HepG2 (cell line): Measurements from ENCODE around the gene RASSF8. TPM values are rescaled to one million over a fixed set of nuclear protein-coding genes. Genes with fewer than 3 reads are reported as not detected.

ENCODE experiments used
- ATAC-seq: fragments of 200-7000 bp; cut with Tn5 transposase; 3 replicates; pipeline ENCODE4 v1.9.1; 2020; ENCODE audit warnings: mild to moderate bottlenecking, moderate library complexity
- BruUV-seq: library from RNA; stranded (reverse); fragments of 400-500 nt; replicated peaks from 2 replicates; lab custom pipeline; 2021; lab: Mats Ljungman, UMichigan
- CTCF ChIA-PET: fragments of 300-600 bp; formaldehyde crosslinking; extraction: SDS; loops from one replicate; lab custom pipeline; 2021; ENCODE audit warnings: low total read pairs, inconsistent platforms, low intra/inter-chr PET ratio; lab: Yijun Ruan, JAX
- POLR2A ChIA-PET: fragments of 350-600 bp; sonication (Branson Sonifier 250); formaldehyde crosslinking; loops from one replicate; lab custom pipeline; 2020; ENCODE audit warnings: antibody characterized with exemption, inconsistent platforms; lab: Yijun Ruan, JAX
- DNase-seq: peaks from one replicate; pipeline ENCODE4 v3.0.0-alpha.2; 2015; ENCODE audit warnings: low spot score
- FAIRE-seq: peaks from 3 replicates; lab custom pipeline; 2011; peaks lifted over from hg19 to GRCh38; lab: Jason Lieb, UNC
- H2AFZ ChIP-seq: one replicate; pipeline ENCODE4 v1.6.1; 2011; ENCODE audit warnings: low read length, inconsistent platforms
- H3K27ac ChIP-seq: fragments of 300-600 bp; 3 replicates; pipeline ENCODE4 v1.8.0; 2011; ENCODE audit warnings: mixed run types, mild to moderate bottlenecking, mixed read lengths, low read length, inconsistent platforms; ENCODE audit not compliant: insufficient read depth; ENCODE audit errors: extremely low read length
- H3K27me3 ChIP-seq, 2 experiments: fragments of 200-600 bp in 1 of 2; 2 replicates in 1 of 2; 3 replicates in 1 of 2; pipeline versions ENCODE4 v1.6.0 to v1.8.0; 2011; ENCODE audit warnings: low read length in 2 of 2, mild to moderate bottlenecking in 2 of 2, moderate library complexity in 2 of 2, inconsistent platforms in 1 of 2; ENCODE audit not compliant: insufficient read depth in 2 of 2, control insufficient read depth in 1 of 2
- H3K36me3 ChIP-seq, 2 experiments: fragments of 200-600 bp in 1 of 2; replicated peaks in 1 of 2; 2 replicates in 1 of 2; 3 replicates in 1 of 2; pipeline versions ENCODE4 v1.5.1 to v1.8.0; 2011; ENCODE audit warnings: low read length in 2 of 2, inconsistent platforms in 1 of 2; ENCODE audit not compliant: insufficient read depth in 2 of 2, control insufficient read depth in 1 of 2
- H3K4me1 ChIP-seq: 2 replicates; pipeline ENCODE4 v1.5.1; 2012; ENCODE audit warnings: low read length, inconsistent platforms; ENCODE audit not compliant: insufficient read depth
- H3K4me2 ChIP-seq: 2 replicates; pipeline ENCODE4 v1.6.0; 2011; ENCODE audit warnings: low read depth, low read length, inconsistent platforms
- H3K4me3 ChIP-seq, 3 experiments: fragments of 200-600 bp in 1 of 3; sonication (generic), shearing (Covaris generic) in 1 of 3; replicated peaks in 1 of 3; 2 replicates each; pipeline ENCODE4 v1.5.1; 2011 to 2016; ENCODE audit warnings: low read length in 3 of 3, inconsistent platforms in 2 of 3, low read depth in 2 of 3, mild to moderate bottlenecking in 2 of 3, control low read depth in 1 of 3, mixed read lengths in 1 of 3; ENCODE audit not compliant: insufficient read depth in 1 of 3
- H3K79me2 ChIP-seq: one replicate; pipeline ENCODE4 v1.6.1; 2011; ENCODE audit warnings: low read length, inconsistent platforms; ENCODE audit not compliant: insufficient read depth
- H3K9ac ChIP-seq: 2 replicates; pipeline ENCODE4 v1.6.0; 2011; ENCODE audit warnings: mild to moderate bottlenecking, low read depth, low read length, inconsistent platforms; ENCODE audit not compliant: insufficient read depth
- H3K9me3 ChIP-seq: 2 replicates; pipeline ENCODE4 v1.5.1; 2012; ENCODE audit warnings: mild to moderate bottlenecking, low read length
- H4K20me1 ChIP-seq: 2 replicates; pipeline ENCODE4 v1.6.0; 2011; ENCODE audit warnings: inconsistent platforms, mild to moderate bottlenecking, low read length, moderate library complexity; ENCODE audit not compliant: insufficient read depth
- BCL3 ChIP-seq: sonication (generic); formaldehyde crosslinking; IDR thresholded peaks from 2 replicates; pipeline ENCODE4 v1.5.1; 2020; ENCODE audit warnings: mild to moderate bottlenecking, missing genetic modification reagents, moderate library complexity
- GLI4 ChIP-seq: sonication (generic); formaldehyde crosslinking; IDR thresholded peaks from 2 replicates; pipeline ENCODE4 v1.5.1; 2020; ENCODE audit warnings: missing genetic modification reagents, mild to moderate bottlenecking, moderate library complexity, borderline replicate concordance
- GLMP ChIP-seq: sonication (generic); formaldehyde crosslinking; IDR thresholded peaks from 2 replicates; pipeline ENCODE4 v1.9.0; 2021; ENCODE audit warnings: missing genetic modification reagents, mild to moderate bottlenecking, borderline replicate concordance
- REL ChIP-seq: sonication (generic); formaldehyde crosslinking; conservative IDR thresholded peaks from 2 replicates; pipeline ENCODE4 v1.8.0; 2022; ENCODE audit warnings: mild to moderate bottlenecking, missing genetic modification reagents, moderate library complexity
- STAG1 ChIP-seq: sonication (generic); formaldehyde crosslinking; IDR thresholded peaks from 2 replicates; pipeline ENCODE4 v1.4.0; 2020; ENCODE audit warnings: missing genetic modification reagents
- TMF1 ChIP-seq: sonication (generic); formaldehyde crosslinking; IDR thresholded peaks from 2 replicates; pipeline ENCODE4 v1.8.1; 2022; ENCODE audit warnings: low read depth, missing genetic modification reagents
- ZBTB40 ChIP-seq, 2 experiments: fragments of 450-650 bp in 1 of 2; sonication (generic) in 1 of 2; formaldehyde crosslinking in 1 of 2; IDR thresholded peaks; 2 replicates each; pipeline versions ENCODE4 v1.6.1 to v1.8.0; 2016 to 2022; ENCODE audit warnings: antibody characterized with exemption in 1 of 2, mild to moderate bottlenecking in 1 of 2, missing genetic modification reagents in 1 of 2
- ZKSCAN8 ChIP-seq: IDR thresholded peaks from 2 replicates; pipeline ENCODE4 v1.6.1; 2016; ENCODE audit warnings: borderline replicate concordance, missing genetic modification reagents, missing compliant biosample characterization
- ZNF766 ChIP-seq: sonication (generic); formaldehyde crosslinking; IDR thresholded peaks from 2 replicates; pipeline ENCODE4 v1.5.0; 2020; ENCODE audit warnings: missing genetic modification reagents, borderline replicate concordance
- WGBS: methylation state at CpG from one replicate; pipeline ENCODE4 v1.1.6; 2017; ENCODE audit warnings: low lambda C conversion rate; 5-methylcytosine and 5-hydroxymethylcytosine counted together
- in situ Hi-C: cut with HindIII; loops from 2 replicates; pipeline ENCODE4 v1.10.0; 2017; ENCODE audit warnings: low pct_unique_long_range_greater_than_20kb; ENCODE audit not compliant: extremely low pct_ligation_motif_present
- intact Hi-C: fragments of 100-400 bp; cut with micrococcal nuclease; formaldehyde crosslinking; loops from one replicate; pipeline ENCODE4 v1.10.0; 2022; ENCODE audit not compliant: unreplicated experiment
- polyA plus RNA-seq, 8 experiments: library from polyadenylated mRNA; depleted of rRNA in 3 of 8; stranded (reverse) in 7 of 8; unstranded in 1 of 8; fragments of >200 nt; fragmentation: Illumina TruSeq in 4 of 8; extraction: Trizol in 4 of 8; gene quantifications; 2 replicates each; pipeline versions ENCODE4 v1.2.1 to v1.2.3, GENCODE V29; 2011 to 2016; ENCODE audit warnings: low read depth in 4 of 8, missing spikeins in 1 of 8, mixed read lengths in 1 of 8; ENCODE audit not compliant: insufficient read depth in 1 of 8
- total RNA-seq, 5 experiments: library from RNA; depleted of rRNA; stranded (reverse); fragments of >200 nt; fragmentation: Illumina TruSeq; extraction: Trizol; gene quantifications; 2 replicates each; pipeline ENCODE4 v1.2.3, GENCODE V29; 2016; ENCODE audit warnings: low read depth in 1 of 5
- TF ChIP-seq, protein P1 (sequence below): sonication (generic); formaldehyde crosslinking; IDR thresholded peaks from 2 replicates; pipeline ENCODE4 v1.4.0; 2020; ENCODE audit warnings: missing genetic modification reagents, borderline replicate concordance

Gene RASSF8
- total and polyA plus RNA-seq, 2 of the 13 experiments (the other 11 are each of a cell fraction or from before 2014, with no cell fraction given) = 0.82 to 9.2 TPM

DNA sequence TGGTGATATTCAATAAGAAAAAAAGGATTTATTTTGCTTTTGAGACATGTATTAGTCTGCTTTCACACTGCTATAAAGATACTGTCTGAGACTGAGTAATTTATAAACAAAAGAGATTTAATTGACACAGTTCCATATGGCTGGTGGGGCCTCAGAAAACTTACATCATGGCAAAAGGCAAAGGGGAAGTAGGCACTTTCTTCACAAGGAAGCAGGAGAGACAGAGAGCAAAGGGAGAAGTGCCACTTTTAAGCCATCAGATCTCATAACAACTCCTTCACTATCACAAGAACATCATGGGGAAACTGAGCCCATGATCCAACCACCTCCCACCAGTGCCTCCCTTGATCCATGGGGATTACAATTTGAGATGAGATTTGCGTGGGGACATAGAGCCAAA lies 122.4 kb downstream of the RASSF8 start:
- in situ Hi-C loops (no loop called here), intact Hi-C loops (no loop called here)
- no TSS peak for BruUV-seq
- DNase-seq (no peak), ATAC-seq (no peak), FAIRE-seq (no peak)
- Histone ChIP-seq H3K27ac (no peak overlapping the region), H3K27me3 (no peaks in the 10 kb centered on the region), H3K9me3 (no peaks in the 10 kb centered on the region), H3K4me3 (no peak overlapping the region), H2AFZ (no peak overlapping the region), H3K79me2 (no peaks in the 10 kb centered on the region), H3K36me3 (no peaks in the 10 kb centered on the region), H4K20me1 (no peaks in the 10 kb centered on the region), H3K4me2 (no peak overlapping the region), H3K4me1 (no peaks in the 10 kb centered on the region), H3K9ac (no peak overlapping the region)
- ChIA-PET CTCF (no interaction called here), POLR2A (no interaction called here)
- 5% methylated on average over 1 of the region's 1 CpG for WGBS
- TF ChIP-seq ZNF766 (CRISPR knock-in tag) (no peak), STAG1 (no peak), GLI4 (CRISPR knock-in tag) (no peak), GLMP (no peak), ZKSCAN8 (CRISPR knock-in tag) (no peak), BCL3 (CRISPR knock-in tag) (no peak), ZBTB40 (IDR thresholded peaks at IDR 0.05) (no peak), ZBTB40 (CRISPR knock-in tag; IDR thresholded peaks at IDR 0.05) (no peak), REL (CRISPR knock-in tag) (no peak), TMF1 (CRISPR knock-in tag) (no peak)
- TF ChIP-seq, protein P1, sequence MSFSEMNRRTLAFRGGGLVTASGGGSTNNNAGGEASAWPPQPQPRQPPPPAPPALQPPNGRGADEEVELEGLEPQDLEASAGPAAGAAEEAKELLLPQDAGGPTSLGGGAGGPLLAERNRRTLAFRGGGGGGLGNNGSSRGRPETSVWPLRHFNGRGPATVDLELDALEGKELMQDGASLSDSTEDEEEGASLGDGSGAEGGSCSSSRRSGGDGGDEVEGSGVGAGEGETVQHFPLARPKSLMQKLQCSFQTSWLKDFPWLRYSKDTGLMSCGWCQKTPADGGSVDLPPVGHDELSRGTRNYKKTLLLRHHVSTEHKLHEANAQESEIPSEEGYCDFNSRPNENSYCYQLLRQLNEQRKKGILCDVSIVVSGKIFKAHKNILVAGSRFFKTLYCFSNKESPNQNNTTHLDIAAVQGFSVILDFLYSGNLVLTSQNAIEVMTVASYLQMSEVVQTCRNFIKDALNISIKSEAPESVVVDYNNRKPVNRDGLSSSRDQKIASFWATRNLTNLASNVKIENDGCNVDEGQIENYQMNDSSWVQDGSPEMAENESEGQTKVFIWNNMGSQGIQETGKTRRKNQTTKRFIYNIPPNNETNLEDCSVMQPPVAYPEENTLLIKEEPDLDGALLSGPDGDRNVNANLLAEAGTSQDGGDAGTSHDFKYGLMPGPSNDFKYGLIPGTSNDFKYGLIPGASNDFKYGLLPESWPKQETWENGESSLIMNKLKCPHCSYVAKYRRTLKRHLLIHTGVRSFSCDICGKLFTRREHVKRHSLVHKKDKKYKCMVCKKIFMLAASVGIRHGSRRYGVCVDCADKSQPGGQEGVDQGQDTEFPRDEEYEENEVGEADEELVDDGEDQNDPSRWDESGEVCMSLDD (CRISPR knock-in tag) = no peak
